Measurements from ENCODE around the gene COLEC12.

DNA sequence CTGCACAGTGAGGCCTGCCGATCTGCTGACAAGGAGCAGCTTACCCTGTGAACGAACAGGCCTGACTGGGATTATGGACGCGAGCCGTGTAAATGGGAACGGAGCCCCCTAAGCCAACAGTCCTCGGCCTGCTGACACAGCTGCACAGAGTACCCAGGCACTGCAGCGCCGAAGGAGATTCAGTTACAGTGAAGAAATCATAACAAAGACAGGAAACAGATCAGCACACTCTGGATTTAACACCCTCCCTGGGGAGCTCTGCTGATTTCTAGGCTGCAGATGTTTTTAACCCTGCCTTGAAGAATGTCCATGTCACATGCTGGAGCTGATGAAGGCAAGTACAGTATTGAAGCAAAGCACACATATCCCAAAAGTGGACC is 43.4 kb downstream of the COLEC12 start:
- TF ChIP-seq POLR2A (IDR thresholded peaks at IDR 0.05) = no peak
- TF ChIP-seq, protein P1, sequence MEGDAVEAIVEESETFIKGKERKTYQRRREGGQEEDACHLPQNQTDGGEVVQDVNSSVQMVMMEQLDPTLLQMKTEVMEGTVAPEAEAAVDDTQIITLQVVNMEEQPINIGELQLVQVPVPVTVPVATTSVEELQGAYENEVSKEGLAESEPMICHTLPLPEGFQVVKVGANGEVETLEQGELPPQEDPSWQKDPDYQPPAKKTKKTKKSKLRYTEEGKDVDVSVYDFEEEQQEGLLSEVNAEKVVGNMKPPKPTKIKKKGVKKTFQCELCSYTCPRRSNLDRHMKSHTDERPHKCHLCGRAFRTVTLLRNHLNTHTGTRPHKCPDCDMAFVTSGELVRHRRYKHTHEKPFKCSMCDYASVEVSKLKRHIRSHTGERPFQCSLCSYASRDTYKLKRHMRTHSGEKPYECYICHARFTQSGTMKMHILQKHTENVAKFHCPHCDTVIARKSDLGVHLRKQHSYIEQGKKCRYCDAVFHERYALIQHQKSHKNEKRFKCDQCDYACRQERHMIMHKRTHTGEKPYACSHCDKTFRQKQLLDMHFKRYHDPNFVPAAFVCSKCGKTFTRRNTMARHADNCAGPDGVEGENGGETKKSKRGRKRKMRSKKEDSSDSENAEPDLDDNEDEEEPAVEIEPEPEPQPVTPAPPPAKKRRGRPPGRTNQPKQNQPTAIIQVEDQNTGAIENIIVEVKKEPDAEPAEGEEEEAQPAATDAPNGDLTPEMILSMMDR (IDR thresholded peaks at IDR 0.05) = no peak
- TF ChIP-seq POLR2AphosphoS5 (IDR thresholded peaks at IDR 0.05) = no peak
- no peak for TF ChIP-seq EP300 (IDR thresholded peaks at IDR 0.05)
